H9 (cell line): Measurements from ENCODE around the gene CDC45. TPM values are rescaled to one million over a fixed set of nuclear protein-coding genes. Genes with fewer than 3 reads are reported as not detected.

Source experiments
- DNase-seq: peaks from one replicate; pipeline ENCODE4 v3.0.0-alpha.2; 2017
- H2AFZ ChIP-seq: one replicate; pipeline ENCODE4 v1.6.1; 2013; ENCODE audit warnings: mild to moderate bottlenecking, low read length, control low read depth, moderate library complexity
- H2AK5ac ChIP-seq: 2 replicates; pipeline ENCODE4 v1.6.1; 2013; ENCODE audit warnings: low read length, control low read depth, mixed read lengths; ENCODE audit not compliant: insufficient read length
- H2BK120ac ChIP-seq: one replicate; pipeline ENCODE4 v1.6.1; 2013; ENCODE audit warnings: low read depth, mild to moderate bottlenecking, low read length, control low read depth, inconsistent platforms; ENCODE audit not compliant: poor library complexity, severe bottlenecking
- H2BK12ac ChIP-seq: 2 replicates; pipeline ENCODE4 v1.6.1; 2013; ENCODE audit warnings: low read length, control low read depth, mixed read lengths, low read depth; ENCODE audit not compliant: insufficient read length
- H2BK15ac ChIP-seq: 2 replicates; pipeline ENCODE4 v1.6.1; 2013; ENCODE audit warnings: low read depth, low read length, control low read depth
- H2BK20ac ChIP-seq: one replicate; pipeline ENCODE4 v1.6.1; 2013; ENCODE audit warnings: low read depth, mild to moderate bottlenecking, low read length, control low read depth, inconsistent platforms; ENCODE audit not compliant: poor library complexity, severe bottlenecking
- H2BK5ac ChIP-seq: 2 replicates; pipeline ENCODE4 v1.6.1; 2013; ENCODE audit warnings: low read length, control low read depth, mixed read lengths; ENCODE audit not compliant: insufficient read length
- H3K14ac ChIP-seq: 2 replicates; pipeline ENCODE4 v1.6.1; 2013; ENCODE audit warnings: low read length, control low read depth; ENCODE audit not compliant: insufficient read depth
- H3K18ac ChIP-seq: 2 replicates; pipeline ENCODE4 v1.6.1; 2013; ENCODE audit warnings: low read depth, mild to moderate bottlenecking, mixed read lengths, low read length, control low read depth; ENCODE audit not compliant: insufficient read length
- H3K23ac ChIP-seq: 2 replicates; pipeline ENCODE4 v1.6.1; 2013; ENCODE audit warnings: low read length, control low read depth, mixed read lengths, low read depth; ENCODE audit not compliant: insufficient read length
- H3K23me2 ChIP-seq: 2 replicates; pipeline ENCODE4 v1.6.1; 2013; ENCODE audit warnings: low read depth, mild to moderate bottlenecking, mixed read lengths, low read length, control low read depth; ENCODE audit not compliant: insufficient read length, poor library complexity, severe bottlenecking
- H3K27ac ChIP-seq: 2 replicates; pipeline ENCODE4 v1.5.1; 2013; ENCODE audit warnings: low read length, control low read depth, mixed read lengths, low read depth; ENCODE audit not compliant: insufficient read length
- H3K27me3 ChIP-seq: 2 replicates; pipeline ENCODE4 v1.6.1; 2013; ENCODE audit warnings: low read length, control low read depth, inconsistent platforms; ENCODE audit not compliant: insufficient read depth
- H3K4ac ChIP-seq: 2 replicates; pipeline ENCODE4 v1.6.1; 2013; ENCODE audit warnings: low read depth, mild to moderate bottlenecking, control low read depth, inconsistent platforms, low read length, moderate library complexity
- H3K4me1 ChIP-seq: 2 replicates; pipeline ENCODE4 v1.6.1; 2013; ENCODE audit warnings: low read length, control low read depth, inconsistent platforms; ENCODE audit not compliant: insufficient read depth
- H3K4me2 ChIP-seq: 2 replicates; pipeline ENCODE4 v1.6.1; 2013; ENCODE audit warnings: low read length, control low read depth, mixed read lengths; ENCODE audit not compliant: insufficient read length, insufficient read depth
- H3K56ac ChIP-seq: 2 replicates; pipeline ENCODE4 v1.6.1; 2013; ENCODE audit warnings: low read depth, mild to moderate bottlenecking, mixed read lengths, low read length, control low read depth; ENCODE audit not compliant: insufficient read length
- H3K79me1 ChIP-seq: 2 replicates; pipeline ENCODE4 v1.6.1; 2013; ENCODE audit warnings: low read depth, mild to moderate bottlenecking, moderate library complexity, low read length, control low read depth, inconsistent platforms; ENCODE audit not compliant: insufficient read depth, poor library complexity, severe bottlenecking
- H3K79me2 ChIP-seq: 2 replicates; pipeline ENCODE4 v1.6.1; 2013; ENCODE audit warnings: low read length, control low read depth, inconsistent platforms; ENCODE audit not compliant: insufficient read depth
- H3K9ac ChIP-seq: 2 replicates; pipeline ENCODE4 v1.6.1; 2013; ENCODE audit warnings: low read length, control low read depth, mixed read lengths; ENCODE audit not compliant: insufficient read length; ENCODE audit errors: extremely low read depth
- H3K9me3 ChIP-seq: one replicate; pipeline ENCODE4 v1.6.1; 2013; ENCODE audit warnings: low read depth, low read length, inconsistent platforms; ENCODE audit not compliant: control insufficient read depth
- H3T11ph ChIP-seq: one replicate; pipeline ENCODE4 v1.6.1; 2013; ENCODE audit warnings: mild to moderate bottlenecking, low read length, control low read depth, inconsistent platforms
- H4K20me1 ChIP-seq: one replicate; pipeline ENCODE4 v1.6.1; 2013; ENCODE audit not compliant: control insufficient read depth, insufficient read length, insufficient read depth
- H4K5ac ChIP-seq: 2 replicates; pipeline ENCODE4 v1.6.1; 2013; ENCODE audit warnings: low read depth, mild to moderate bottlenecking, mixed read lengths, low read length, control low read depth; ENCODE audit not compliant: insufficient read length
- H4K8ac ChIP-seq: replicated peaks from 2 replicates; pipeline ENCODE4 v1.6.1; 2013; ENCODE audit warnings: low read length, control low read depth, mixed read lengths, low read depth; ENCODE audit not compliant: insufficient read length
- H4K91ac ChIP-seq: 2 replicates; pipeline ENCODE4 v1.6.1; 2013; ENCODE audit warnings: low read depth, mild to moderate bottlenecking, moderate library complexity, mixed read lengths, low read length, control low read depth; ENCODE audit not compliant: insufficient read length
- H3K27ac Mint-ChIP-seq, 3 experiments: 2 replicates in 2 of 3; 3 replicates in 1 of 3; pipeline ENCODE4 v1.8.0; 2020 to 2021; ENCODE audit warnings: mixed read lengths in 3 of 3, mild to moderate bottlenecking in 1 of 3, moderate library complexity in 1 of 3
- H3K27me3 Mint-ChIP-seq: 2 replicates; pipeline ENCODE4 v1.8.0; 2021; ENCODE audit warnings: low read depth, mild to moderate bottlenecking, moderate library complexity, mixed read lengths
- H3K36me3 Mint-ChIP-seq, 3 experiments: 2 replicates in 2 of 3; 3 replicates in 1 of 3; pipeline ENCODE4 v1.8.0; 2020 to 2021; ENCODE audit warnings: low read depth in 3 of 3, mixed read lengths in 3 of 3; ENCODE audit not compliant: insufficient read depth in 1 of 3
- H3K4me1 Mint-ChIP-seq, 2 experiments: 2 replicates each; pipeline ENCODE4 v1.8.0; 2020; ENCODE audit warnings: mixed read lengths in 2 of 2
- H3K4me3 Mint-ChIP-seq, 2 experiments: 2 replicates in 1 of 2; 3 replicates in 1 of 2; pipeline ENCODE4 v1.8.0; 2020 to 2021; ENCODE audit warnings: mild to moderate bottlenecking in 2 of 2, mixed read lengths in 2 of 2, moderate library complexity in 1 of 2
- H3K9me3 Mint-ChIP-seq, 2 experiments: 2 replicates in 1 of 2; 3 replicates in 1 of 2; pipeline ENCODE4 v1.8.0; 2020; ENCODE audit warnings: mild to moderate bottlenecking in 2 of 2, mixed read lengths in 2 of 2, moderate library complexity in 1 of 2
- WGBS: extraction: QIAGEN DNeasy Blood & Tissue Kit; methylation state at CpG from one replicate; pipeline ENCODE4 v1.1.7; 2013; ENCODE audit warnings: missing lambda C conversion rate, low lambda C conversion rate, mixed read lengths; ENCODE audit not compliant: insufficient read length; ENCODE audit errors: extremely low coverage; 5-methylcytosine and 5-hydroxymethylcytosine counted together
- total RNA-seq: library from RNA; stranded (reverse); gene quantifications from 2 replicates; pipeline ENCODE4 v1.2.1, GENCODE V29; 2021
- TF ChIP-seq, protein P1 (sequence below): fragments of 200-600 bp; sonication (generic); conservative IDR thresholded peaks from 3 replicates; pipeline ENCODE4 v1.8.0; 2021; ENCODE audit warnings: antibody characterized with exemption, mild to moderate bottlenecking

The CDC45 gene
- total RNA-seq, 1 experiment from 2014 or later = 35.7 TPM

DNA sequence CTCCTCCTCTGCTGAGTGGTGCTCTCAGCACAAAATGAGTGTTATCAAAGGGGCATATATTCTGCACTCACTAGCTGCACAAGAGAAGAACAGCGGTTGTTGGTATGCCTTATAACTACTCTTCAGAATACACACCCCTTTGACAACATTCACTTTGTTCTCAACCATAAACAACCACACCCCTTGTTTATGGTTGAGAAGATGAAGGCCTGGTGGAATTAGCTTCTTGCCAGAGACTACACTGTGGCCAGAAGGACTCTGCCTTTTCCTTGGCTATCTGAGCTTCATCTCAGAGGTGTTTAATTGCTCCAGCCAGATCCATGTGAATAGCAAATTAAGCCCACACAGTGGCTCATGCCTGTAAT lies 89.5 kb downstream of the CDC45 start:
- no peaks in the 10 kb centered on the region for H4K20me1 ChIP-seq
- no peak overlapping the region for H3K18ac ChIP-seq
- no peak overlapping the region for H2BK5ac ChIP-seq
- no peak overlapping the region for H3K14ac ChIP-seq
- no peak overlapping the region for H2AFZ ChIP-seq
- no peak overlapping the region for H2AK5ac ChIP-seq
- H3K56ac ChIP-seq = no peak overlapping the region
- H3K9ac ChIP-seq = no peak overlapping the region
- no peak overlapping the region for H4K5ac ChIP-seq
- no CpG with 5 or more reads among the region's 1 CpG for WGBS
- H3K4me1 Mint-ChIP-seq = peaks cover 12 to 15% of the 10 kb centered on the region in 2 experiments
- no peak overlapping the region for H3K4ac ChIP-seq
- no peaks in the 10 kb centered on the region for H3K9me3 ChIP-seq
- H3T11ph ChIP-seq = no peak overlapping the region
- no peak overlapping the region for H2BK120ac ChIP-seq
- TF ChIP-seq, protein P1, sequence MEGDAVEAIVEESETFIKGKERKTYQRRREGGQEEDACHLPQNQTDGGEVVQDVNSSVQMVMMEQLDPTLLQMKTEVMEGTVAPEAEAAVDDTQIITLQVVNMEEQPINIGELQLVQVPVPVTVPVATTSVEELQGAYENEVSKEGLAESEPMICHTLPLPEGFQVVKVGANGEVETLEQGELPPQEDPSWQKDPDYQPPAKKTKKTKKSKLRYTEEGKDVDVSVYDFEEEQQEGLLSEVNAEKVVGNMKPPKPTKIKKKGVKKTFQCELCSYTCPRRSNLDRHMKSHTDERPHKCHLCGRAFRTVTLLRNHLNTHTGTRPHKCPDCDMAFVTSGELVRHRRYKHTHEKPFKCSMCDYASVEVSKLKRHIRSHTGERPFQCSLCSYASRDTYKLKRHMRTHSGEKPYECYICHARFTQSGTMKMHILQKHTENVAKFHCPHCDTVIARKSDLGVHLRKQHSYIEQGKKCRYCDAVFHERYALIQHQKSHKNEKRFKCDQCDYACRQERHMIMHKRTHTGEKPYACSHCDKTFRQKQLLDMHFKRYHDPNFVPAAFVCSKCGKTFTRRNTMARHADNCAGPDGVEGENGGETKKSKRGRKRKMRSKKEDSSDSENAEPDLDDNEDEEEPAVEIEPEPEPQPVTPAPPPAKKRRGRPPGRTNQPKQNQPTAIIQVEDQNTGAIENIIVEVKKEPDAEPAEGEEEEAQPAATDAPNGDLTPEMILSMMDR = no peak
- no peaks in the 10 kb centered on the region for H3K79me2 ChIP-seq
- H2BK20ac ChIP-seq = no peak overlapping the region
- H3K4me3 Mint-ChIP-seq = no peak overlapping the region
- no peak overlapping the region for H4K91ac ChIP-seq
- H2BK15ac ChIP-seq = no peak overlapping the region
- no peaks in the 10 kb centered on the region for H3K79me1 ChIP-seq
- H3K27me3 ChIP-seq = no peaks in the 10 kb centered on the region
- H3K27ac Mint-ChIP-seq = no peak overlapping the region
- H4K8ac ChIP-seq = no peak overlapping the region
- no peaks in the 10 kb centered on the region for H3K23me2 ChIP-seq
- H3K27me3 Mint-ChIP-seq = peaks cover 12% of the 10 kb centered on the region
- DNase-seq = no peak
- H2BK12ac ChIP-seq = no peak overlapping the region
- no peaks in the 10 kb centered on the region for H3K36me3 Mint-ChIP-seq
- H3K23ac ChIP-seq = no peak overlapping the region
- H3K27ac ChIP-seq = no peak overlapping the region
- no peaks in the 10 kb centered on the region for H3K4me1 ChIP-seq
- H3K4me2 ChIP-seq = no peak overlapping the region
- H3K9me3 Mint-ChIP-seq = peaks cover 0 to 3% of the 10 kb centered on the region in 2 experiments; a peak in 2 of 5 replicates
